ENCODE measurements around the gene ZNF608.

Gene ZNF608

DNA sequence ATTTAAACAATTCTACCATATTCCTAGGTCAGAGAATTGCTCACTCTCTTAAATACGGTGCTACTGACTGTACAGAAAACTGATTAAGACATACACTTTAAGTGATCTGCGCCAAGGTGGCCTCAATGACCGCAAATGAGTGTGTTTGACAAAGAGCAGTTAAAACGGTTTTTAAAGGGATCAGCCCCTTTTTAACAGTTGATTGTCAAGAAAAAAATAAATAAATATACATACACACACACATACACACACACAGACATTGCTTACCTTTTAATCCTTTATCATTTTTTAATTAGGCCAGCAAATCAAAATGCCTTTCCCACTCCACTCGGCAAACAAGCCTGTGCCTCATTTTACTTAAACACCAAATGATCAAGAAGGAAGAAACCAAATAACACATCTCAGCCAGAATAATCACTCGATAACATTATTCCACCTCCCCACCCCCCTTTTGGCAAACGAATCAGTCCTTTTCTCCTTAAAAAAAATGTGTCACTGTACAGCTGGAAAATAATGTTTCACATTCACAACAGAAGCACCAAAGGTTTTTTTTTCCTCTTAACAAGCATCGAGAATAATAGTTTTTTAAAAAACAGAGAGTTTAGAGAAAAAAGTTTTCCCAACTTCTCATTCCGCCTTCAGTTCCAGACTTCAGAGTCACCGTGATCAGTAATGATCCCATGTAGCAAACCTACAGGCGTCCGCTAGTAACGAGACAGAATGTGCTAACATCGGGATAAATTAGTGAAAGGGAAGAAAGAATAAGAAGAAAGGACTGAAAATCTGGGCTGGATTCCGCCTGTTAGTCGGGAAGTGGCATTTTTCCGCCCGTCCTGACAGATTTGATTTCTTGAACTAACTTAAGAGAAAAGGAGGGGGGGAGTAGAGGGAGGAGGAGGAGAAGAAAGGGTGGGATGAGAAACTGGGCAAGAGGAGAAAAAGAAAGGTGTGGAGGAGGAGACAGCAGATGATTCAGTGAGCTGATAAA lies at the start of gene ZNF608:
TSS of gene ZNF608 (minus strand) at position 712 of the 988 bp plus-strand sequence. CDS start 1,650 bp downstream, outside the sequence.
- no peak for DNase-seq

- no peak for DNase-seq
Measured at GRCh38 chr5:124795829-124796228, 49.4 kb upstream of the ZNF608 start.

DNA sequence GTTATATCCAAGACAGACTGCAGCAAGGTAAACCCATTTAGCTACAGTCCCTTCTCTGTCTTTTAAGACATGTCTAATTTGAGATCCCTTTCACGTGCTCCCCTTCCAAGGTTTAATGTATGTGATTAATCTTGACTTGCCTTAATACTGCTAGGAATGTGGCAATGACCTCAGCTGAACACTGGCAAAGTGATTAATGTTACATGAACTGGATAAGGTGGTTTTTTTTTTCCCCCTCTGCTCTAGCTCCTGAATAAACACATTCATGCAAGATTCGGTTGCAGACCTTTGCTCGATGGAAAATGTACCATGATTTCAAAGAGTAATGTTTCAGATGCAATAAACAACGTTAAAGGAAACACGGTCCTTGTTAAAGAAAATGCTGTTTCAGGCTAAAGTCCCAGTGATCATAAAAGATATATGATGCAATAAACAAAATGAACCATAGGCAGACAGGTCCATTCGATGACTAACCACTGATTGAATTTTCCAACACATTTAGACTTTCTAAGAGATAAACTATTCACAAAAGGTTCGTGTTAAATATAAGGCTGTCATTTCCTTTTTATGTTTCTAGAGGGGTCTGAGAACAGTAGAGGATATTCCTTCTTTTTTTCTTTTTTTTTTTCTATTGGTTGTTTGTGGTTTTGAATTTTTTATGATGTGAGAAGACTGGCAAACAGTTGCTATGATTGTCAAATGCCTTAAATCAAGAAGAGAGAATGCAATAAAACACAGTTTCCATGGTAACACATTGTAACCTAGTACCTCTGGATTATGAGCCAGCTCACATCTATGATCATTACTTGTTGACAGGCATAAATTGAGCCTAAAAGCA lies 44.7 kb upstream of the ZNF608 start:
- peak; percentile 16 for DNase-seq

DNA sequence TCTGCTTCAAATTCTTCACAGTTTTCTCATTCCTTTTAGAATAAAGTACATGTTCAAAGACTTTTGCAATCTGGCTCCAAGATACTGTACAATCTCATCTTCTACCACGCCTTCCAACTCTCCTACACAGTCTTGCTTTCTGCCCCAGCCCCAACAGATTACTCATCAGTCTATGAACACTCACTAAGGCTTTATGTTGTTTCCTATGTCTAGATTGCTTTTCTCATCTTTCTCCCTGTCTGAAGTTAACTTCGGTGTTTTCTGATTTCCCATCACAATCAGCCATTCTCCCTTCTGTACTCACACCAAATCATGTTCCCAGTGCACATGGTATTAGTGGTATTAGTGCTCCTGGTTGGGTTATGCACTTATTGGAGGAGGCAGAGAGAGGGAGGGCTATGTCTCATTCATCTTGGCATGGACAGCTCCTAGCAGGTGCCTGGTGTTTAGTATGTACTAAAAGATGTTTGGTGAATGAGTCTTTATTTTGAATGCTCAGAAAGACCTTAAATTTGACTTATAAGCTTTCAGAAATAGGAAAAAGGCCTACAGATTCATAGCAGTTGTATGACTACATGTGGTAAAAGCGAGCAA lies 44.0 kb upstream of the ZNF608 start:
- no peak for DNase-seq

DNA sequence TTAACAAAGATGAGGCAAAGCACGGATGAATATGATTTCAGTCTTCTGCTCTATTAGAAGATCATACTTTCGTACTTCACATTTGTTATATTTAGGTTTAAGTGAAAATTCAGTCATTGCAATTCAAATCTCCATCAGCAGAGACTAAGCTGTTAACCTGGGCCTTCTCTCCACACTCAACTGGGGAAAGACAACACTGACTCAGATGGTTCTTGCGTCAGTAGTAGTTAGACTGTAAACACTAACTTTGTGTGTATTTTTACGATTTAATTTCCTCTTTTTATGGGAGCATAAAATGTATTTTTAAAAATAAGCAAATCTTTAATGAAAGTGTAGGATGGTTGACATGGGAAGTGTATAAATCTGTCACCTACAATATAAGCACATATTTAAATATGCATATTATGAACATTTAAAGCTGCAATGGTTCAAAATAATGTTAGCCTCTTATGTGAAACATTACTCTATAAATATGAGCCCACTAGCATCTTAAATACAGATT lies 42.7 kb upstream of the ZNF608 start:
- no peak for DNase-seq

DNA sequence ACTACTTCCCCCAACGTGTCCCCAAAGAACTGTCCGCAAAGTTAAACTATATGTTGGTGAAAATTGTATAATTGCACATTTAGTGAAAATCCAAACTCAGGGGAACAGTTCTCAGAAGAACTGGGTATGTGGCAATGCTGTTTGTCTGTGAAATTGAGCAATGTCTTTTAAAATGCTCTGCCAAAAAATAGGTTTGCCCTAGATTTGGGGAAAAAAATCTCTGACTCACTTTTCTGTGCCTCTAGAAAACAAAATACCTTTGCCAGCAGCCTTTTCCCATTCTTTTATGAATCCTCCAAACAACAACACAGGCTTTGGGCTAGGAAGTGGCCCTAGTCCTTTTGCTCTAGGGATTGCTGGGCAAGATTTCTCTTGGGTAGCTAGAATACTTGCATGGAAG lies 37.4 kb upstream of the ZNF608 start:
- DNase-seq: no peak

GRCh38 chr5:124783285-124783684 lies 36.8 kb upstream of the ZNF608 start:
- no peak for DNase-seq

DNA sequence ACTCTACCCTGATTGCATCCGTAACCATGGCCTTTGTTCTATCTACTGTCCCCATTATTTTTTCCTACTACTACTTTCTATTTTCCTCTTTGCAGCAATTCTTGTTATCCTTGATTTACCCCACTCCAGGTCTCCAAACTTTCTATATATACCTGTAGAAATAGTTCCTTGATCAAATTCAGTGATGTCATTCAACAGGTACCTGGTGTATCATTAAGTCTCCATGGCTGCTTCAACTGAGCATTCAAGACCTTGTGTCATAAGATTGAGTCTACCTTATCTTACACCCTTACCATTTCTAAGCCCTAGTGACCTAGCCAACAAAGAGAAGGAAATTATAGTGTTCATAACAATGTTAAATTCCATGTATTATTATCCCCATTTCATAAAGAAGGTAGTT lies 35.8 kb upstream of the ZNF608 start:
- DNase-seq: no peak

- no peak for DNase-seq
Measured at GRCh38 chr5:124780011-124780410, 33.6 kb upstream of the ZNF608 start.

GRCh38 chr5:124773315-124774311 lies 27.2 kb upstream of the ZNF608 start:
- DNase-seq: no peak

DNA sequence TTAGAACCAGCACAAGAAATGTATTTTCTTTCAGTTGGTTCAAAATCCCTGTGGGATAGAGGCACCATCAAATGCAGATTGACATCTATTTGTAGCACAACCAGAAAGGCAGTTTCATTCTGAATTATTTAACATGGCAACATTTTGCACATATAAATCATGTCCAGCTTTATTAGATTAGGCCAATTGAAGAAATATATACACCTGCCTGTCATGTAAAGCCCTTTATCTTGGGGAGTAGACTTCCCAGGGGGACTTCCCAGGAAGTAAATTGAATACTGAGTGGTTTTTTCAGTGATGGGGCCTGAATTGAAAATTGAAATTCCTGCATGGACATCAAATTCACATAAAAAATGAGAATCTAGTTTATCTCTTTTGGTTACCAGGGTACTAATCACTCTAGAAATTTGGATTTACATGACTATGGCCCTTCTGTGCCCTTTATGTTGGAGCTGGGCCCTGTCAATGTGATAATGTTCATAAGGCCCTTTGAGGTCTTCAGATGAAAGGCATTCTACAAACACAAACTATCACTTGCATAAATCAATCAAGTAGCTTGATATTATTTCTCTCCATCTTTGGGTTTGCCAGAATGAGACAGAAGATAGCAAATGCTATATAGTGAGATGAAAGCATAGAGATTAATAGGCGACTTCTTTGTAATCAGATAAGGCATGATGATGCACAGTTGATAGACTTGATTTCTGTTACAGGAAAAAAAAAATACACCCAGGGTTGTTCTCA lies 26.2 kb upstream of the ZNF608 start:
- no peak for DNase-seq

- DNase-seq: no peak
Measured at GRCh38 chr5:124771761-124772160, 25.3 kb upstream of the ZNF608 start.

GRCh38 chr5:124764992-124765611 lies 18.7 kb upstream of the ZNF608 start:
- peak; percentile 31 for DNase-seq

- no peak for DNase-seq
Measured at GRCh38 chr5:124764585-124764984, 18.1 kb upstream of the ZNF608 start.

DNA sequence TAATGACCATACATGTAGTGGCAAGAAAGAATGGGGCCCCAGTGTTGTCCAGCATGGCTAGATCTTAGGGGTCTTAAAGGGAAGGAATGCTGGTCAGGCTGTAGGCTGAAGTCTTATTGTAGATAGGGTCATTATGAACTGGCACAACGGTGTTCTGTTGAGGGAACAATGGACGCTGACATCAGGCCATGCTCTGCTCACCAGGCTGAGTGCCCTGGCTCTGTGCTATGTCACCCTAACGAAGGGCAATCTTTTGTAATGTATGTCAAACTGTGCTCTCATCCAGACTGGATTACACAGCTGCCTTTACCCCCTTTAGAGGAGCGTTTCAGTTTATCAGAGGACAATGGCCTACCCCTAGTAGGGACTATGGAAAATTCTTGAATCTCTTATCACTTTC lies 14.6 kb upstream of the ZNF608 start:
- DNase-seq: no peak

DNA sequence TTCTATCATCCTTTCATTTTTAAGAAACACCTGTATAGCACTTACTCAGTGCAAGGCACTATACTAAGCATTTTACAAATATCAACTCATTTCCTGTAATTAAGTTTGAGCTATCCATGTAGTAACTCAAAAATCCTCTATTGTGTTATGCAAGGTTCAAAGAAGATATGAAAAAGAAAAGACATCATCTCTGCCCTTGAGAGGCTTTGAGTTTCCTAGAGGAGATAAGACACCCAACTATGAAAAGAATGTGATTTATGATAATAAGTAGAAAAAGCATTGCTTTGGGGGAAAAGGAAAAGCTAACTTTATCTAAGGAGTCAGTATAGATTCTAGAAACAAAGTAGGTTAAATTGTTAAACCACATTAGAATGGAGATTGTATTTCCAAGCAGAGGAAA lies 14.2 kb upstream of the ZNF608 start:
- no peak for DNase-seq

- no peak for DNase-seq
Measured at GRCh38 chr5:124755565-124755964, 9.1 kb upstream of the ZNF608 start.

DNA sequence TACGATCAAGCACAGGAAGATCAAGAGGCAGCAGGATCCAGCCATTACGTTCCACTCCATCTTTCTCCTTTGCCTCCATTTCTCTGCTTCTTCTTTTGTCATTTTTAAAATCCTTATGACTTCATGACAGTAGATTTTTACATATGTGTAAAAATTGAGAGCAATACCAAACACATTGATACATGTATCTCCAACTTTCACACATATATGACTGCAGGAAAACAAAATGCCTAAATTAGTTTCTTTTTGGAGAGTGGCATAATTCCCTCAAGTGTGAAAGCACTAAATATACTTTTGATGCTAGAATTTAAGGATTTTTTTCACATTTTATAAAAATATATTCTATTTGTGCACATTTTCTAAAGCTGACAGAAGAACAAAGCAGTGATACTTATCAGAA lies 8.6 kb upstream of the ZNF608 start:
- no peak for DNase-seq

DNA sequence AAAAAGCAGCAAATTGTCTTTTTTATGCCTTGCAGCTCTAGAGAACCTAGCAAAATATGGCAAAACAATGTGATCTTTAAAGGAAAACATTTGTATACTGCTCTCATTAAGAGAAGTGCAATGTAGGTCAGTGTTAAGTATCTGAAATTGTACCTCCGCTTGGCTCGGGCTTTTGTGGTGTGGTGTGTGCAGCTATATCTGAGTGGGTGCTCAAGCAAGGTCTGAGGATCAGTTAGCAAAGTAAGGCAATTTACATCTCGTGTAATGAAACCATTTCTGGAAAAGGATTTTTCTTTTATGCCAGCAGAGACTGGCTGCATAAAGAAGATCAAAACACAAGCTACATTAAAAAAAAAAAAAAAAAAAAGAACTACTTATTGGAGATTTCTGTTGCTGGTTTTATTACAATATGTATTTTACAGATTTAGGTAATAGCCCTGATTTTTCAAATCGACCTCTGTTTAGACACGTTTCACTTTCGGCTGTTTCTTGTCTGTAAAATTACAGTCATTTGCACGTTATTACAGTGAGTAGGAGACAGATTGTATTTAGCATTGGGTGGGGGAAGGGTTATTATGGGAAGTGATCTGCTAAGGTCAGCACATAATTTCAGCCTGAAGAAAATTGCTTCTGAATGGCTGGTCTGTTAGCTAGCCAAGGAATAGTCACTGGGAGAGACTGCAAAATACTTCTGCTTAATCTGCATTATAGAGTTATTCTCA lies 7.9 kb upstream of the ZNF608 start:
- DNase-seq: no peak
